ENCODE data around the gene SMARCA1. TPM values are rescaled to one million over a fixed set of nuclear protein-coding genes. Genes with fewer than 3 reads are reported as not detected.
"Not testable (repeated sequence)": the region's sequence is repeated elsewhere in the genome, so short reads cannot be mapped to it uniquely, and the experiment has no call there.

SMARCA1 gene
- total RNA-seq, 1 donor from 2014 or later, result 118 TPM

DNA sequence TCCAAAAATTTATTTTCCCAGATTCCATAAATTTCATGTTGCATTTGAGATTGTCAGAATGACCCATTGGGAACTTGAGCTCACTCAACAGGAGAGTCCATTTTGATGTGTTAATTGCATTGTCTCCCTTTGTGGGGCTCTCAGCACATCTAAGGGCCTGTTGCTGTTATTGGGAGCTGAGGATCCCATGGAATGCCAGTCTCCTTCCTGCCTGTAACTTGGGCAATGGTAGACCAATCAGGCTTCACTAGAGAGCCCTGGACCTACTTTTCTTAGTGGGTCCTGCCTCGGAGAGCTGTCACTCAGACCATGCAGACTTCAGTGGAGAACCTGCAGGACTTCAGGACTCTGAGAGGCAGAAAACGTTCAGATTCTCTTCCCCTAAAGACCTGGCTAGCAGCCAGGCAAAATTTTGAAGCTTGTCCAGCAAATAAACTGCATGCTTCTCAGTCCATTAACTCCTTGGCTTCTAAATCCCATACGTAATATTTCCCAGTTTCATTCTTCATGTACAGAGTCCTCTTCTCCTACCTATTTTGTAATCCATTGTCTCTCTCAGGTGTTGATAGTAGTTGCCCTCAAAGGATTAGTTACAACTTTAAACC lies 41.9 kb upstream of the SMARCA1 start:
- H3K27me3 Mint-ChIP-seq (ENCODE audit: unreplicated experiment), result no peaks in the 10 kb centered on the region
- no peak overlapping the region for H3K4me3 Mint-ChIP-seq (ENCODE audit: unreplicated experiment)
- H3K27ac Mint-ChIP-seq (ENCODE audit: unreplicated experiment), result no peak overlapping the region
- no peak for DNase-seq (ENCODE audit: extremely low spot score, unreplicated experiment)
- H3K4me1 Mint-ChIP-seq (ENCODE audit: unreplicated experiment), result no peaks in the 10 kb centered on the region
- H3K36me3 Mint-ChIP-seq (ENCODE audit: unreplicated experiment), result peaks cover 69% of the 10 kb centered on the region
- TF ChIP-seq, protein P1, sequence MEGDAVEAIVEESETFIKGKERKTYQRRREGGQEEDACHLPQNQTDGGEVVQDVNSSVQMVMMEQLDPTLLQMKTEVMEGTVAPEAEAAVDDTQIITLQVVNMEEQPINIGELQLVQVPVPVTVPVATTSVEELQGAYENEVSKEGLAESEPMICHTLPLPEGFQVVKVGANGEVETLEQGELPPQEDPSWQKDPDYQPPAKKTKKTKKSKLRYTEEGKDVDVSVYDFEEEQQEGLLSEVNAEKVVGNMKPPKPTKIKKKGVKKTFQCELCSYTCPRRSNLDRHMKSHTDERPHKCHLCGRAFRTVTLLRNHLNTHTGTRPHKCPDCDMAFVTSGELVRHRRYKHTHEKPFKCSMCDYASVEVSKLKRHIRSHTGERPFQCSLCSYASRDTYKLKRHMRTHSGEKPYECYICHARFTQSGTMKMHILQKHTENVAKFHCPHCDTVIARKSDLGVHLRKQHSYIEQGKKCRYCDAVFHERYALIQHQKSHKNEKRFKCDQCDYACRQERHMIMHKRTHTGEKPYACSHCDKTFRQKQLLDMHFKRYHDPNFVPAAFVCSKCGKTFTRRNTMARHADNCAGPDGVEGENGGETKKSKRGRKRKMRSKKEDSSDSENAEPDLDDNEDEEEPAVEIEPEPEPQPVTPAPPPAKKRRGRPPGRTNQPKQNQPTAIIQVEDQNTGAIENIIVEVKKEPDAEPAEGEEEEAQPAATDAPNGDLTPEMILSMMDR (IDR thresholded peaks at IDR 0.05), result no peak
- peaks cover 3% of the 10 kb centered on the region for H3K9me3 Mint-ChIP-seq (ENCODE audit: unreplicated experiment)

DNA sequence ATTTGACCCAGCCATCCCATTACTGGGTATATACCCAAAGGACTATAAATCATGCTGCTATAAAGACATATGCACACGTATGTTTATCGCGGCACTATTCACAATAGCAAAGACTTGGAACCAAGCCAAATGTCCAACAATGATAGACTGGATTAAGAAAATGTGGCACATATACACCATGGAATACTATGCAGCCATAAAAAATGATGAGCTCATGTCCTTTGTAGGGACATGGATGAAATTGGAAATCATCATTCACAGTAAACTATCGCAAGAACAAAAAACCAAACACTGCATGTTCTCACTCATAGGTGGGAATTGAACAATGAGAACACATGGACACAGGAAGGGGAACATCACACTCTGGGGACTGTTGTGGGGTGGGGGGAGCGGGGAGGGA lies 41.1 kb upstream of the SMARCA1 start:
- DNase-seq (ENCODE audit: extremely low spot score, unreplicated experiment); H3K27ac Mint-ChIP-seq (ENCODE audit: unreplicated experiment); H3K27me3 Mint-ChIP-seq (ENCODE audit: unreplicated experiment); H3K4me1 Mint-ChIP-seq (ENCODE audit: unreplicated experiment); H3K9me3 Mint-ChIP-seq (ENCODE audit: unreplicated experiment); H3K4me3 Mint-ChIP-seq (ENCODE audit: unreplicated experiment): not testable (repeated sequence)
- H3K36me3 Mint-ChIP-seq (ENCODE audit: unreplicated experiment), result peaks cover 70% of the 10 kb centered on the region

DNA sequence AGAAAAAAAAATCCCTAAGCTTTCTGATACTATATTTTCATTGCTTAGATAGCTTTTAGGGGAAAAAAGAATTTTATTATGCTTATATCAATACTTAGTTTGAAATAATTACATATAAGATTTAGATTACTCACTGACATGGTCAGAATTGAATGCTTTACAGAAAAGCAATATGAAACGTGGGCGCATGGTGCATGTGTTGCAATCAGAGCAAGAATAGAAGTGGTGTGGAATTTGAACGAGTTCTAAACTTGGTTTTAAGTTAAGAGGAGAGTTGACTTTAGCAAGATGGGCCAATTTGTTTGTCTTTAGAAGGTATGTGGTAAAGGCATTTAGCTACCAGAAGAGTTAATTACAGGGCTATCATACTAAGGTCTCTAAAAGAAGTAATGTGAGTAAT lies 38.2 kb upstream of the SMARCA1 start:
- Mint-ChIP-seq H3K4me1 (ENCODE audit: unreplicated experiment) (no peaks in the 10 kb centered on the region), H3K9me3 (ENCODE audit: unreplicated experiment) (peaks cover 3% of the 10 kb centered on the region), H3K4me3 (ENCODE audit: unreplicated experiment) (no peak overlapping the region), H3K27me3 (ENCODE audit: unreplicated experiment) (no peaks in the 10 kb centered on the region), H3K36me3 (ENCODE audit: unreplicated experiment) (peaks cover 71% of the 10 kb centered on the region), H3K27ac (ENCODE audit: unreplicated experiment) (no peak overlapping the region)
- TF ChIP-seq, protein P1 (IDR thresholded peaks at IDR 0.05), result no peak
- DNase-seq (ENCODE audit: extremely low spot score, unreplicated experiment), result no peak

DNA sequence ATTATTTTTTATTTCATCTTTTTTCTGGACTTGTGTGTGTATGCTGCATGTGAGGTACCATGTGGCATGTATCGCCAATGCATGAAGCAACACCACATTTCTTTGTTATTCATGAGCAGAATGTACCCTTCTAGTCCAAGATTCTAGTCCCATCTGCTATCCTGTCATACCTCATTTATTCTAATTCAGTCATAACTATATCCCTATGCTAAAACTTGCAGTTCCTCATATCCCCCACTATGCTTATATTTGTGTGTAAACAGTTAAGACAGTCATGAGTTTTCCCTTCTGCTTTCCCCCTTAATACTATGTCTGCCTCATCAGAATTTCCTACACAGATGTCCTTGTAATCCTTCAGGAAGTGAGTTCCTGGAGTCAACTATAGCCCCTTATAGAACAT lies 36.5 kb upstream of the SMARCA1 start:
- Mint-ChIP-seq H3K27ac (ENCODE audit: unreplicated experiment) (no peak overlapping the region), H3K4me1 (ENCODE audit: unreplicated experiment) (no peaks in the 10 kb centered on the region), H3K4me3 (ENCODE audit: unreplicated experiment) (no peak overlapping the region), H3K9me3 (ENCODE audit: unreplicated experiment) (peaks cover 3% of the 10 kb centered on the region), H3K36me3 (ENCODE audit: unreplicated experiment) (peaks cover 63% of the 10 kb centered on the region), H3K27me3 (ENCODE audit: unreplicated experiment) (no peaks in the 10 kb centered on the region)
- no peak for DNase-seq (ENCODE audit: extremely low spot score, unreplicated experiment)
- TF ChIP-seq, protein P1 (IDR thresholded peaks at IDR 0.05), result no peak

DNA sequence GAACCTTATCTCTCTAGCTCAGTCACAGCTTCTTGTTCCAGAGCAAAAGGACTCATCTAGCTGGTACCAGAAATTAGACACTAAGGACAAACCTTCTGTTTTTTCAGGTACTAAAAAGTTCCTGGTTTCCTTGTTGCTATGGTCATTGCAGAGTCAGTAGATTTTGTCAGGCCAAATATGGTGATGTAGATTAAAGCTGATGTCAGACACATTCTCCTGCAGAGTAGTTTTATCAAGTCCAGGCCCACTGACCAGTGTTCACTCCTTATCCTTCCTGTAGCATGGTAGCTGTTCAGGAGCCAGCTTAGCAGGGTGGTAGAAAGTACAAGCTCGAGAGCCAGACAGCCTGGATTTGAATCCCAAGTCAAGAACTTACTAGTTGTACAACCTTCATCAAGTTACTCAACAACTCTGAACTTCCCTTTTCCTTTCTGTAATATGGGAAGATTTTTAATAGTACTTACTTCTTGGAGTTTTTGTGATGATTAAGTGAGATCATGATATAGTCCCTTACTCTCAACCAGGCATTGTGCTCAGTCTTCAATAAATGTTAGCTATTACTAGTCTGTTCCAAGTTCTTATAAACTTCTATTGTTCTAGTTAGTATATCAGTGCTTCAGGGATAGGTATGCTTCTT lies 34.7 kb upstream of the SMARCA1 start:
- TF ChIP-seq, protein P1 (IDR thresholded peaks at IDR 0.05), result no peak
- Mint-ChIP-seq H3K36me3 (ENCODE audit: unreplicated experiment) (peaks cover 56% of the 10 kb centered on the region), H3K27ac (ENCODE audit: unreplicated experiment) (no peak overlapping the region), H3K27me3 (ENCODE audit: unreplicated experiment) (no peaks in the 10 kb centered on the region), H3K4me1 (ENCODE audit: unreplicated experiment) (no peaks in the 10 kb centered on the region), H3K9me3 (ENCODE audit: unreplicated experiment) (no peaks in the 10 kb centered on the region), H3K4me3 (ENCODE audit: unreplicated experiment) (no peak overlapping the region)
- no peak for DNase-seq (ENCODE audit: extremely low spot score, unreplicated experiment)

All from osteocyte (in vitro differentiated cells).